Measurements from ENCODE around the gene FLRT1.

Gene FLRT1

DNA sequence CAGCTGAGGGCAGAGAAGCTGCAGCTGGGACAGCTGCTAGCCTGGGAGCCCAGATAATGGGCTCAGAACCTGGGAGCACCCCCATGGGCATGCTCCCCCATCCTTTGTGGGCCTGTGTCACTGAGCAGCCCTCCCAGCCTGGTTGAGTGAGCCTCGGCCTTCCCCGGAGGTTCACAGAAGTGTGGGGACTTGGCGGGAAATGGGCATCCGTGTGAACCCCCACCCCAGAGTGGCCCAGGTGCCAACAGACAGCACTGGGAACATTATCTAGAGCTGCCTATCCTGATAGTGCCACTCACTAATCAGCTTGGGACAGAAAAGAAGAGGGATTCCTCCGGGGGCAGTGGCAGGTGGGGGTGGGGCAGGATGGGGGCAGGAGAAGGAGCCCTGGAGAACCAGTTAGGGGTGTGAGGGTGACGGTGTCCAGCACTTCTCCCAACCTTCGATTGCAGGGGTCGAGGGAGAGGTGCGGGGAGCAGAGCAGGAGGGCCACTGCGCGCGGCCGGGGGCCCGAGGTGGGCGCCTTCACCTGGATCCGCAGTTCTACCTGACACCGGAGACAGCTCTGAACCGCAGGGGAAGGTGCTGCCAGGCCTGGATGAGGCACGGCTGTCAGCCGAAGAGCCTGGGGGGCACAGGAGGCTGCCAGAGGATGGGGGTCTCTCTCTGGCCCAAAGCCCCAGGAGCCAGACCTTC is 33.1 kb downstream of the FLRT1 start:
- no peak for FAIRE-seq

DNA sequence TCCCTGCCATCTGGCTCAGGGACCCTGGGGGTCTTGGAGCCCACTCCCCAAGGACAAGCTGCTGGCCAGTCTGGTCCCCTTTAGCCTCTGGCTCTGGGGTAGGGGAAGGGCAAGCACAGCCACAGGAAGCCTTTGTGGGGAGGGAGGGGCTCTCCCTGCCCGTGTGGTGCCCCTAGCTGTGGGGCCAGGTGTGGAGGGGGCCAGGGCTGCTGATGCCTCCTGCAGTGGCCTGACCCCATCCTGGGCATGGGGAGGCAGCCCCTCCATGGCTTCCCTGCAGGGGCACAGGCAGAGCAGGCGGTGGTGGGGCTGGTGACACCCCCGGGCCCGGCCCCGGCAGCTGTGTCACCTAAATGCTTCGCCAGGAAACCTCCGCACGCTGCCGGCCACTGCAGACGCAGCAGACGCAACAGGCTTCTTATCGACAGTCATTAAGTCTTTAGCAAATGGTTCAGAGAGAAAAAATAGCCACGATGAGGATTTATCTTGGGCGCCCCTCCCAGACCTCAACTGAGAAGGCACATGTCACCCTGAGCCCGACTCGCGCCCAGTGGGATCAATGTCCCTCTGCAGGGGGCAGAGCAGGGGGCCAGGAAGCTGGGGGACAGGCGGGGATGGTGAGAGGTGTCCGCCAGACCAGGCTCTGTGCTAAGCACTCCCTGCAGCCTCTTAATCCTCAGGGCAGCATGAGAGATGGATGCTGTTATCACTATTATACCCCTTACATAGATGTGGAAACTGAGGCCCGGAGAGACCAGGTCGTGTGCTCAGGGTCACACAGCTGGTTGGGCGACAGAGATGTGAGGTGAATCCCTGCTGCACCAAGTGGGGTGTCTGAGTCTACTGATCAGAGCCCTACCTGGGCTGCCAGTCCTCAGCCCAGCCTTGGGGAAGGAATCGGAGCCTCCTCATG is 33.9 kb downstream of the FLRT1 start:
- no peak for FAIRE-seq

DNA sequence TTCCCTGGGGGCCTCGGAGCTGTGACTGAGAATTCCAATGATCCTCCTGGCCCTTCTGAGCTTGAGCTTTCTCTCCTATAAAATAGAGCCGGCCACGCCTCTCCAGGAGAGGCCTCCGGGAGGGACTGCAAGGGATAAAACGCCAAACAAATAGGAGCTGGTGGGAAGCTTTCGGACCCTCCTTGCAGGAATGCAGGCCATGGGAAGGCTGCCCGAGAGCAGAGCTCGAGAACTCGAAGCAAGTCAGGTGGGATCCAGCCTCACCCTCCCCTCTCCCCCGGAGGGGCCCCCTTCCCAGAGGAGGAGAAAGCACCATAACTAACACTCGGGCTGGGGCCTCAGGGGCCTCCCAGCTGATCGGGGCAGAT is 34.6 kb downstream of the FLRT1 start:
- no peak for FAIRE-seq

DNA sequence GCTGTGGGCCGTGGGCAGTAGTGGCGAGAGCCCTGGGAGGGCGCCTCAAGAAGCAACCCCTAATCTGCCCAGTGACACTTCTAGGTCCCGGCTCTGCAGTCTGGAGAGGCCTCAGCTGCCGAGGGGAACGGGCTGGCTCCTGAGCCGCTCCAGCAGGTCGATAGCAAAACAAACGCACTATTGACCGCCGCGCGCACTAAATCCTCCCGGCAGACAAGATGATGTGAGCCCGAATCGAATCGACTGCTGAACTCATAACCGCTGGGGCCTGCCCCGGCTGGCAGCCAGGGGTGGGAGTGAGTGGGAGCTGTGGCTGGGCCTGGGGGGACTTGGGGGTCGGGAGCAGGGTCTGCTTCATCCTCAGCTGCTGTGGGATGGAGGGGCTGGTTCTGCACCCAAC is 36.1 kb downstream of the FLRT1 start:
- FAIRE-seq = no peak

DNA sequence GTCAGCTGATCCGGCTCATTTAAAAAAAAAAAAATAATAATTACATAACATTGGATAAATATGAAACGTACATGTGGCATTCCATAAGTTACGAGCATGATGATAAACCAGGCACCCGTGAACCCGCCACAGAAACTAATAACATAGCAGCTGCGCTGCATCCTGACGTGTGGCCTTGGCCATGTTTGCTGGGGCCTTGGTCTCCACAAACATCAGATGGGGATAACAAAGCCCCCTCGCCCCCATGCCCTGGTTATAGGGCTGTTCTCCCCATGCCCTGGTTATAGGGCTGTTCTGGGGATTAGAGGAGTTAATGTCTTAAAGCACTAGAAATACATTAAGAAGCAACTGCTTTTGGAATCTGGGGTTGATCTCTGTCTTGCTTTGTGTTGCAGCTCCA is 36.7 kb downstream of the FLRT1 start:
- no peak for FAIRE-seq

DNA sequence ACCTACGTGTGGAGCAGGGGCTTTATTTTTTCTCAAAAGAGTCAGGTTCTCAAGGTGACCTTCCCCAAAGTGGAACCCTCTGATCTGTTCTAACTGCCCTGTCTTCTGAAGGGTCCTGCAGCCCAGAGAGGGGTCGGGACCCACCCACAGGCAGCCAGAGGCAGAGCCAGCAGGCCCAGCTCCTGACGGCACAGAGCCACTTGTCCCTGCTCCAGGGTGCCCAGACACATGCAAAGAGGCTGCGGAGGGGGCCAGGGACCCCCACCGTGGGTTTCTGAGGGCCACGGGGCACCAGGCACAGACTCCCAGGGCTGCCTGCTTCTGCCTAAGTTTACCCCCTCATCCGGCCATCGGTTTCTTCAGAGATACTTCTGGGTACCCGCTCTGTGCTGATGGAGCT is 37.1 kb downstream of the FLRT1 start:
- FAIRE-seq = no peak

DNA sequence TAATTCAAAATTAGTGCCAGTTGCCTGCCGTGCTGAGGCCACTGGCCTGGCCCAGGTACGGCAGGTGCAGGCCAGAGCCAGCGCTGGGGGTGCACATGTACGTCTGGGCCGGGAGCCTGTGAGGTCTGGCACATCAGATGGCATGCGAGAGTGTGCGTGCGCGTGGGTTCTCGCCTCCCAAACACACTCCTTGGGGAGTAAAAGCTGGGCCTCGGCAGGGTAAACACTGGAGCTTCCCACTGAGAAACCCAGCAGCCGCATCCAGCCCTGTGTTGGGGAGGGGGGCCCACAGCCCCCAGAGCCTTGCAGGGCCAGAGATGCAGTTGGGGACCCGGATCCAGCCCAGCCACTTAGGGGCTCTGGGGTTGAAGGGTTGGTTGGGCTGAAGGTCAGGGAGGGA is 37.8 kb downstream of the FLRT1 start:
- FAIRE-seq = no peak

DNA sequence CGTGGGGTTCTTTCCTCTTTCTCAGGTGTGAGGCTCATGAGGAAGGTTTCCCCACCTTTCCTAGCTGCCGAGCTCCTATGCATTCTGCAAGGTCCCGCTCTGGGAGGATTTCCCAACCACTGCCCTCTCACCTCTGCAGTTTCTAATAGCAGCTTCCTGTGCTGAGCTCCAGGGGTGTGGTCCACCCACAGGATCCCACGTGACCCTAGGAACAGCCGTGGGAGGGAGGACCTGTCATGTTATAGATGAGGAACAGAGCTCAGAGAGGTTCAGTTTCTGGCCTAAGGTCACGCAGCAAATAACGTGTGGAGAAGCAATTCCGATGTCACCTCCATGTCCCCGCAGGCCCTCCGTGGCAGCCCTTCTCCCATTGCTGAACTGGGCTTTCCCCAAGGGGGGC is 38.5 kb downstream of the FLRT1 start:
- FAIRE-seq = no peak

DNA sequence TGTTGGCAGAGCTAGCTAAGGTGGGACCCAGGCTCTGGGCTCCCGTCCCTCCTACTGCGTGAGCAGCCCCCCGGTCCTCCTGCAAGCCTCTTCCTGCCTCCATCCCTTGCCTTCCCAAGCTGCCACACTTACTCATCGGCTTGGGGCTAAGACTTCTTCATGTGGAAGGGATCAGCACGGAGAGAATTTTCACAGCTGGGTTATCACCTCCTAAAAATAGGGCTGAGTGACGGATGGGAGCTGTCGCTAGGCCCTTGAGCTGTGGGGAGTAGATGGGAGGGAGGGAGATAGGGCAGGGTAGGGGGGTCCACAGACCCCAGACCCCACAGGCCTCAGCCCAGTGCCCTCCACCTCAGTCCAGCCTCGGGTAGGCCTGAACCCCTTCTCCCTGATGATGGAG is 41.0 kb downstream of the FLRT1 start:
- FAIRE-seq = no peak

DNA sequence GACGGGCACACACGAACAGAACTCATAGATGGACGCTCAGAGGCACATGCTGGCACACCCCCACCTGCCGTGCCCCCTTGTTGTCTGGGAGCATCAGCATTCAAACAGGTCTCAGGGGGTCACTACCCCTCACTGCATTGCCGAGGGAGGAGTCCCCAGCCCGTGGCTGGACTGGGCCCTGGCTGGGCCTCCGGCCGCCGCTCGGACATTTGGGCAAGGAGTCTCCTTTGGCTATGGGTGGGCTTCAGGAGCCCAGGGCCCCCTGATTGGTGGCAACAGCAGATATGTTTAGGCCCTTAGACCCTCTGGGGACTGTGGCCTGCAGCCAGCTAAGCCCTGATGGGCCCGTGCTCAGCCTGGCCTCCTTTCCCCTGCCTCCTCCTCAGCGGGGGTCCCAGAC is 41.9 kb downstream of the FLRT1 start:
- FAIRE-seq = no peak

DNA sequence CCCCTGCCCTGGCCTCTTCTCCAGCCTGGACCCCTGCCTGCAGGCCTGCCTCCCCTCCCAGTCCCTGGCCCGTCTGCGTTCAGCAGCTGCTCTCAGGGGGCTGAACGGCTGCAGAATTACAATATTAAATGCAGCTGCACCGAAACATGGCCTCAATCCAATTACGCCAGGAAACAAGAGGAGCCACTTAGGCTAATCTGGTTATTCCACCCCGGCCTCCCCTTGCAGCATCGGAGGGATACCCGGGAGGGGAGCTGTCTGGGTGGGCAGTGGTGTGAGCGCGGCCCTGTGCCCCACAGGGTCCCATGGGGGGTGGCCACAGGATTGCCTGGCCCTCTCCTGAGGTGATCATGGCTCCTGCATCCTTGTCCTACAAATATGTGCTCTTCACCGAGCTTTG is 42.6 kb downstream of the FLRT1 start:
- FAIRE-seq = no peak

DNA sequence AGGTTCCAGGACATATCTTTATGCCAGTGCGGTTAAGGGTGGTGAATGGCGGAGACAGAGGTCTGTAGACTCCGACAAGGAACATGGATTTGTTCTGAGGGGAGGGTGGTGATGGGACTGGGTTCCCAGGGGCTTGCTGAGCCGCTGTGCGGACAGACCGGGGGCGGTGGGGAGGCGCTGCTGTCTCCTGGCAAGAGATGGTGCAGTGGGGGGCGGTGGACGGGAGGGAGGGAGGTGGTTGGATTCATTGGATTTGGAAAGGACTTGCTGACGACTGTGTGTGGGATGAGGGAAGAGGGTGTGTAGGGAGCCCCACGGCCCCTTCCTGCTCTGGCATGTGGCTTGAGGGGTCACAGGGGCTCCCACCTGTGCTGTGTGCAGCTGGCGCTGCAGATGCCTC is 43.2 kb downstream of the FLRT1 start:
- no peak for FAIRE-seq

DNA sequence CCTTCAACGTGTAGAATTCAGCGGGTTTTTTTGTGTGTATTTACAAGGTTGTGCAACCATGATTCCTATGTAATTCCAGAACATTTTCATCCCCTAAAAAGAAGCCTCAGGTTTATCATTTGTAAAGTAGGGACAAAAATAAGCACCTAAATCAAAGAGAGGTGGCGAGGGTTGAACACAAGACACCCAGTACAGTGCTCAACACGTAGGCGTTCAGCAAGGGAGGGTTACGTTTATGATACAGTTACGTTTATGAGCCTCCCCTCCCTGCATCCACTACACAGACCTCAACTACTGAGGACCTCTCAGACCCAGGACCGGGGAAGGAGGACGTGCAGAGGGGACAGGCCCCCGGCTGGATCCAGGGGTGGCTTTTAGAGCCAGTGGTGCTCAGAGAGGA is 44.7 kb downstream of the FLRT1 start:
- no peak for FAIRE-seq

DNA sequence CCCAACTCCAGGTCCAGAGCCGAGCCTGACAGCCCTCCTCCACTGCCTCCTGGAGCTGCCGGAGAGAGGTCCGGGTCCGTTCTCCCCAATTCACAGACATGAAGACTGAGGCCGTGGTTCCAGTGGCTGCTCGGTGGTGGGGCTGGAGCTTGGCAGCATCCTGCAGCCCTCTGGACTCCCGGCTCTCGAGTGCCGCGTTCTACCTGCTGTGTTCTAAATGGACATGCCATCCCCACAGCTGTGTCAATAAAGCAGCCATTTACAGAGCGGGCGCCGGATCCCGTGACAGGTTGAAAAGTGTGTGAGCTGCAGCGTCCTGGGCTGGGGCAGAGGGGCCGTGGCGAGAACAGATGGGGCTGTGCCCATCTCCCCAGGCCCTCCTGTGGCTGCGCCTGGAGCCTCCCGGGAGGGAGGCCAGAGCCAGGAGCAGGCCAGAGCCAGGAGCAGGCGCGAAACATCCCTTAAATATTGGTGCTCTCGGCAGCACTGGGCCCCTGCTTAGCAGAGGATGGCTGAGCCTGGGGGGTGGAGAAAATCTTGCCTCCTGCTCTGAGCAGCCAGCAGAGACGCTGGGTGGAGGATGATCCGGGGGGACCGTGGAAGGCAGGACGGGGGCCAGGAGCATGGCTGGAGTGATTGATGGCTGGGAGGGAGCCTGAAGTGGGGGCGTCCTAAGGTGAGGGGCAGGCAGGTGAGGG is 46.2 kb downstream of the FLRT1 start:
- FAIRE-seq = no peak

DNA sequence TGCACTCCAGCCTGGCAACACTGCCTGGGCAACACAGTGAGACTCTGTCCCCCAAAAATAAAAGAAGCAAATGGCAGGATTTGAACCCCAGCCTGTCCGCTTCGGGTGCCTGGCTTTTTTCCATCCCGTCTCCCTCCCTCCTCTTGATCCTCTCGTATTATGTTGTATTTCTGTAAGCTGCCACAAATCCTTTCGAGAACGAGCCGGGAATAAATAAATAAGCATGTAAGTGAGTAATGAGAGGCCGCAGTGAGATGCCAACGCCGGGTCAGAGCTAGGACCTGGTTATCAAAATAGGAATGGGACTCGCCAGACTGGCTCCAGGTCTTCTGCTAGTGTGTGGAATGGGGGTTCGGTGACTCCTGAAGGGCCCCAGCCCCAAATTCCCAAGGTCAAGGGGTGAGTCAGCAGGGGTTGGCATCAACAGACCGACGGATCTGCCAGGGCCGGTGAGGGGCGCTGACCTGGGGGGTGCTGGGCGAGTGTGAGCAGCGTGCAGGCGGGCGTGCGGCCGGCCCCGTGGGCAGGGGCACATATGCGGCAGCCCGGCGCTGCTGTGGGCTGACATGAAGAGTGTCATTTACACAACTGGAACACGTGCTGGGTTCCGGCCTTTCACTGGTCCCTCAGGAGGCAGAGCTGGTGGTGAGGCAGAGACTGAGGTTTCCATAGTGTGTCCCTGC is 47.8 kb downstream of the FLRT1 start:
- no peak for FAIRE-seq

DNA sequence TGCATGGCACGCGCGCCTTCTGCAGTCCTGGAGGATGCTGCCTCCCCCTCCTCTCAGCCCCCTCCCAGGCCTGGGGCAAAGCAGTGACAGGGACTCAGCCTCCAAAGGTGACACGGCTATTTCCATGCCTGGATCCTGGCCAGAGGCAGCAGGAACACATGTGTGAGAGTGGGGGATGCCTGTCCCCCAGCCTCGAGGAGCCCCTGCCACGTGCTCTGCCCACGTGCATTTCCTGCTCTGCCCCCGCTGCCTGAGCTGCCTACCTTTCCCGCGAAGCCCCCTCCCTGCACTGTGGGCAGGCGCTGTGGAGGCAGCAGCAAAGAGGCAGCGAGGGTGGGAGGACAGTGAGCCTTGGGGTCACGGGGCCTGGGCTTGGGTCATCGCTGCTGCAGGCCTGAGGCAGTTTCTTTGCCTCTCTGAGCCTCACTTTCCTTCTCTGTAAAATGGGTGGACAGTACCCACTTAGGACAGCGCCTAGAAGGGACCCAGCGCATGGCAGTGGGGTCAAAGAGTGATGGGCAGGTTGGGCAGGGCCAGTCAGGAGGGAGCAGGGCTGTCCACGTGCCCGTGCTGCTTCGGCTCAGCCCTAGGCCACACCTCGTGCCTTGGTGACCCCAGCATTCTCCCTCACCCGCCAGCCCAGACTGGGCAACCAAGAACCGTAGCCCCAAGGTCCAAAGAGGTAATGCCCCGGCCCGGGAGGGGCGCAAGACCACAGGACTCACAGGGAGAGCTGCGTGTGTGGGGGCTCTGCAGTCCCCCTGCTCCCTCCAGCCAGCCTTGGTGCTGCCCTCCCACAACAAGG is 48.6 kb downstream of the FLRT1 start:
- no peak for FAIRE-seq

DNA sequence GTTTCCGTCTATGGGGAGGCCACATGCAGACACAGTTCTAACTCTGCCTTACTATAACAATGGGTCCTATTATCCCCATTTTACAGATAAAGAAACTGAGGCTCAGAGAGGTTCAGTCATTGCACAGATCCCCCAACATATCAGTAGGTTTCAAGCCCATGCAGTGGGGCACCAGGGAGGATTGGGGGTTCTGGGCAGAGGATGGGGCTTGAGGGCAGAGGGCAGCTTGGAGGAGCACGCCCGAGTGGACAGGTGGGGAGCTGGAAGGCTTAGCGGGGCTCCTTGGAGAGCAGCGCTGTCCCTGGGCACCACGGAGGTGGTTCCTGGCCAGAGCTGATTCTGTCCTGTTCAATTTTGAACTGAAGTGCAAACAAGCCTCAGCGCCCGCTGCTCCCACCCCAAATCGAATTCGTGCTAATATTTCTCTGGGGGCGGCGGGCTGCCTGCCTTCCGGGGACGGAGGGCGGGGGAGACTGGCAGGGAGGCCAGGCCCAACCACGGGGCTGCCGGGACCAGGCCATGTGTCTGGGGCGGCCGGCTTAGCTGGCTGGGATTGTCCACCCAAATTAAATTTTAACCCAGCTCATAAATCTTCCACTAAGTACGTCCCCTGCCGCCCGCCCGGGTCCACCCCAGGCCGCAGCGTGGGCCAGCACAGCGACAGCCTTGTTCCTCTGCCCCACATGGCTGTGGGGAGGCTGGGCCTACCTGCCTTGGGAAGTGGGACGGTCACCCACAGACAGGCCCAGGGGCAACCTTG is 49.4 kb downstream of the FLRT1 start:
- FAIRE-seq = no peak
